Fibroblast of villous mesenchyme (primary cell): ENCODE measurements around the gene CCDC14. TPM values are rescaled to one million over a fixed set of nuclear protein-coding genes. Genes with fewer than 3 reads are reported as not detected.
"Not testable (repeated sequence)": the region's sequence is repeated elsewhere in the genome, so short reads cannot be mapped to it uniquely, and the experiment has no call there.

Experiments
- DNase-seq: peaks from one replicate; pipeline ENCODE4 v3.0.0-alpha.2; 2010; ENCODE audit warnings: low read depth
- H3K4me3 ChIP-seq: 2 replicates; pipeline ENCODE4 v1.5.1; 2011; ENCODE audit warnings: low read depth, mild to moderate bottlenecking, low read length
- CTCF ChIP-seq: IDR thresholded peaks from 2 replicates; pipeline ENCODE4 v1.5.1; 2012; ENCODE audit warnings: low read depth, mild to moderate bottlenecking, low read length; ENCODE audit not compliant: insufficient read depth
- total RNA-seq: library from RNA; depleted of rRNA; stranded (reverse); fragments of >200 nt; gene quantifications from 2 replicates; pipeline ENCODE4 v1.2.3, GENCODE V29; 2012

Gene CCDC14
- total RNA-seq, 1 donor, result 130 TPM

- no peak for DNase-seq
- H3K4me3 ChIP-seq, result no peak overlapping the region
- no peak for TF ChIP-seq CTCF
These were observed 10.4 kb upstream of the CCDC14 start for GRCh38 chr3:123971406-123971805.

DNA sequence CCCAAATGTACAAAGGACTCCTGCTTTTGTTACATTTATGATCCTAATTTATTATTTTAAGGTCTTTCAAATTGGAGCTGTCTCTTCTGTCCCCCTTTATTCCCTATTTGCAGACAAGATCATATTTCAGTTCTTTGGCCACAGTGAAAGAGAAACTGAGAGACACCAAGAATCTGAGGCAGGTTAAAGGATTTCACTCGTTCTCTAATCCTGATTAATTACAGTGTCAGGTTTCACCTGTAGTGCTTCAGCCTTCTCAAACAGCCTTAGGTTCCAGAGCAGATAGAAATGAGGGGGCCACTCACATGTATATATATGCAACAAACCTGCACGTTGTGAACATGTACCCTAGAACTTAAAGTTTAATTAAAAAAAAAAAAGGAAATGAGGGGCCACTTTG lies 6.2 kb upstream of the CCDC14 start:
- not testable (repeated sequence) for DNase-seq, H3K4me3 ChIP-seq

GRCh38 chr3:123966799-123967198 lies 5.8 kb upstream of the CCDC14 start:
- not testable (repeated sequence) for DNase-seq, H3K4me3 ChIP-seq

DNA sequence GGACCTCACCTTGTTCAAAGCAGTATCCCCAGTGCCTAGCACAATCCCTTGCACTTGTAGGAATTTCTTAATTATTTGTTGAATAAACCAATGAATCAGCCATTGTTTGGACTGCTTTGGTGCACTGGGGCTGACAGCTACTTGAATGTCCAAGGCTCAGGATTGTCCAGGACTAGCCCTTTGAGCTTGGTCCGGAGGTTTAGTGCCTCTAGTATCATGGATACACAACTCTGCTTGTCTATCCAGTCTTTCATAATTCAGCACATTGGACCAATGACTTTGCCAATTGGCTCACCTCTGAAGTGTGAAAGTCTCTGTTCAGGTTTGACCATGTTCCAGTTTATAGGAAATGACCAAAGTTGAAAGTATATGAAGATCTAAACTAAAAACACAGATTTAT lies 3.8 kb upstream of the CCDC14 start:
- DNase-seq, H3K4me3 ChIP-seq: not testable (repeated sequence)

DNA sequence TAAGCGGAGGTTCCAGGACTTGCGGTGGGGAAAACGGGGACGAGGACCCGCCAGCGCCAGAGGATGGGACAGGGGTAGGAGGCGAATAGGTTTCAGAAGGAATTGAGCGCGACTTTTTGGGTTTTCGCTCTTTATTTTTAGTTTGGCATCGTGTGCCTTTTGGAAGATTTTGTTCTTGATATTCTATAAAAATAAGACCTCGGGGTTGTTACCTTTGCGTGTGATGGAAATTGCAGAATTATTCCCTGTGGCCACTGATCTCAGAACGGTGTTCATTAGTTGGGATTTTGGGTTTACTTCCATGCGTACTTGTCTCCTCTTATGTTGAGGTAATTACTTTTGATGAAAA lies 453 bp upstream of the CCDC14 start:
- TF ChIP-seq CTCF, result no peak
- peak overlapping the region; percentile 80 for H3K4me3 ChIP-seq
- DNase-seq, result no peak

GRCh38 chr3:123953735-123954134 lies 7.3 kb downstream of the CCDC14 start:
- no peak for DNase-seq
- no peak for TF ChIP-seq CTCF

GRCh38 chr3:123952844-123953520 lies 8.0 kb downstream of the CCDC14 start:
- no peak for DNase-seq
- no peak overlapping the region for H3K4me3 ChIP-seq
- TF ChIP-seq CTCF, result no peak

More at GRCh38 chr3:123953735-123954134, 7.3 kb downstream of the CCDC14 start:
- H3K4me3 ChIP-seq, result no peak overlapping the region

- H3K4me3 ChIP-seq, result no peak overlapping the region
- TF ChIP-seq CTCF, result no peak
- DNase-seq, result no peak
These were observed 9.2 kb downstream of the CCDC14 start for GRCh38 chr3:123951522-123952447.
